Brain microvascular endothelial cell (primary cell): ENCODE results near the gene NAGLU.

Source experiments
- DNase-seq: peaks from one replicate; pipeline ENCODE4 v3.0.0-alpha.2; 2020
- H3K27ac ChIP-seq: fragments of 250-450 bp; sonication (Bioruptor Pico); 2 replicates; pipeline ENCODE4 v1.5.1; 2020; ENCODE audit warnings: mild to moderate bottlenecking, moderate library complexity
- H3K27me3 ChIP-seq: fragments of 250-450 bp; sonication (Bioruptor Pico); replicated peaks from 2 replicates; pipeline ENCODE4 v1.5.1; 2020; ENCODE audit warnings: mild to moderate bottlenecking
- H3K36me3 ChIP-seq: fragments of 250-450 bp; sonication (Bioruptor Pico); replicated peaks from 2 replicates; pipeline ENCODE4 v1.5.1; 2020; ENCODE audit warnings: mild to moderate bottlenecking
- H3K4me3 ChIP-seq: 2 replicates; pipeline ENCODE4 v1.5.1; 2011; ENCODE audit warnings: low read depth, mild to moderate bottlenecking, control low read depth, low read length, moderate library complexity
- CTCF ChIP-seq: IDR thresholded peaks from 2 replicates; pipeline ENCODE4 v1.5.1; 2011; ENCODE audit warnings: low read depth, mild to moderate bottlenecking, moderate library complexity, low read length, control low read depth, inconsistent platforms; ENCODE audit errors: missing control alignments
- in situ Hi-C: cut with HindIII; loops from 2 replicates; pipeline ENCODE4 v1.10.0; 2017; ENCODE audit warnings: low sequenced_read_pairs, low pct_ligation_motif_present

The NAGLU gene

GRCh38 chr17:42512246-42512645, 23.8 kb upstream of the NAGLU start:
- peaks cover 23% of the 10 kb centered on the region for H3K36me3 ChIP-seq
- no peak overlapping the region for H3K27ac ChIP-seq

GRCh38 chr17:42512733-42513251, 23.2 kb upstream of the NAGLU start:
- Histone ChIP-seq H3K4me3 (no peak overlapping the region), H3K36me3 (peaks cover 23% of the 10 kb centered on the region), H3K27me3 (no peaks in the 10 kb centered on the region), H3K27ac (no peak overlapping the region)
- DNase-seq = no peak
- no peak for TF ChIP-seq CTCF
- in situ Hi-C loops = loop anchor here (25.0 kb wide), 1 partner anchor 200 kb away; no protein-coding TSS in a partner anchor

More at GRCh38 chr17:42512246-42512645, 23.8 kb upstream of the NAGLU start:
- H3K4me3 ChIP-seq = no peak overlapping the region
- TF ChIP-seq CTCF = no peak
- DNase-seq = no peak
- in situ Hi-C loops = loop anchor here (25.0 kb wide), 1 partner anchor 200 kb away; no protein-coding TSS in a partner anchor
- no peaks in the 10 kb centered on the region for H3K27me3 ChIP-seq

- in situ Hi-C loops = loop anchor here (25.0 kb wide), 1 partner anchor 201 kb away; no protein-coding TSS in a partner anchor
- H3K36me3 ChIP-seq = peaks cover 16% of the 10 kb centered on the region
- DNase-seq = no peak
- H3K27ac ChIP-seq = no peak overlapping the region
- TF ChIP-seq CTCF = no peak
- no peak overlapping the region for H3K4me3 ChIP-seq
- no peaks in the 10 kb centered on the region for H3K27me3 ChIP-seq
These were observed 22.4 kb upstream of the NAGLU start for GRCh38 chr17:42513686-42514085.

GRCh38 chr17:42514279-42514678, 21.8 kb upstream of the NAGLU start:
- peaks cover 10% of the 10 kb centered on the region for H3K36me3 ChIP-seq
- H3K4me3 ChIP-seq = no peak overlapping the region
- H3K27ac ChIP-seq = no peak overlapping the region
- TF ChIP-seq CTCF = no peak
- no peak for DNase-seq
- no peaks in the 10 kb centered on the region for H3K27me3 ChIP-seq
- in situ Hi-C loops = loop anchor here (25.0 kb wide), 1 partner anchor 202 kb away; no protein-coding TSS in a partner anchor

- no peak for TF ChIP-seq CTCF
- in situ Hi-C loops = loop anchor here (25.0 kb wide), 1 partner anchor 203 kb away; no protein-coding TSS in a partner anchor
- no peak overlapping the region for H3K27ac ChIP-seq
- H3K27me3 ChIP-seq = no peaks in the 10 kb centered on the region
- H3K4me3 ChIP-seq = no peak overlapping the region
- no peak for DNase-seq
- peaks cover 5% of the 10 kb centered on the region for H3K36me3 ChIP-seq
These were observed 21.2 kb upstream of the NAGLU start for GRCh38 chr17:42514867-42515266.

- Histone ChIP-seq H3K36me3 (no peaks in the 10 kb centered on the region), H3K4me3 (no peak overlapping the region), H3K27me3 (no peaks in the 10 kb centered on the region), H3K27ac (peak overlapping the region; percentile 99)
- DNase-seq = peak; percentile 86
- in situ Hi-C loops = loop anchor here (25.0 kb wide), 1 partner anchor 205 kb away; no protein-coding TSS in a partner anchor
- peak; percentile 99 for TF ChIP-seq CTCF
These were observed 18.5 kb upstream of the NAGLU start for GRCh38 chr17:42517516-42517915.
